D721Med (cell line): ENCODE measurements around the gene DOCK3.

ENCODE experiments used
- DNase-seq: peaks from one replicate; pipeline ENCODE4 v3.0.0; 2011; ENCODE audit warnings: low spot score; ENCODE audit not compliant: insufficient read length
- FAIRE-seq: peaks from 2 replicates; lab custom pipeline; 2011; peaks lifted over from hg19 to GRCh38; lab: Jason Lieb, UNC
- CTCF ChIP-seq: IDR thresholded peaks from 2 replicates; pipeline ENCODE4 v1.5.1; 2012; ENCODE audit warnings: mild to moderate bottlenecking, control low read depth; ENCODE audit not compliant: insufficient read depth; ENCODE audit errors: missing control alignments

DOCK3 gene

GRCh38 chr3:50985893-50986292, 311.2 kb downstream of the DOCK3 start:
- TF ChIP-seq CTCF, result no peak
- no peak for DNase-seq

GRCh38 chr3:50986726-50987125, 312.0 kb downstream of the DOCK3 start:
- TF ChIP-seq CTCF, result no peak
- DNase-seq, result no peak
- no peak for FAIRE-seq

More at GRCh38 chr3:50985893-50986292, 311.2 kb downstream of the DOCK3 start:
- FAIRE-seq, result no peak

GRCh38 chr3:50994537-50994936, 319.8 kb downstream of the DOCK3 start:
- TF ChIP-seq CTCF, result no peak
- FAIRE-seq, result no peak
- no peak for DNase-seq

GRCh38 chr3:50995085-50995824, 320.5 kb downstream of the DOCK3 start:
- TF ChIP-seq CTCF, result no peak
- FAIRE-seq, result no peak
- no peak for DNase-seq

- FAIRE-seq (no peak), DNase-seq (no peak)
- TF ChIP-seq CTCF, result no peak
Observed at GRCh38 chr3:51002495-51002894, 327.8 kb downstream of the DOCK3 start.

- FAIRE-seq (no peak), DNase-seq (no peak)
- no peak for TF ChIP-seq CTCF
Observed at GRCh38 chr3:51004235-51004634, 329.5 kb downstream of the DOCK3 start.

GRCh38 chr3:51024121-51024520, 349.4 kb downstream of the DOCK3 start:
- no peak for TF ChIP-seq CTCF
- no peak for DNase-seq
- FAIRE-seq, result no peak
